Fibroblast of skin of right biceps (primary cell): ENCODE results near the gene ENPP3.
"Not testable (repeated sequence)": the region's sequence is repeated elsewhere in the genome, so short reads cannot be mapped to it uniquely, and the experiment has no call there.

Experiments used
- DNase-seq: peaks from one replicate; pipeline ENCODE4 v3.0.0-alpha.2; 2013

ENPP3 gene

DNA sequence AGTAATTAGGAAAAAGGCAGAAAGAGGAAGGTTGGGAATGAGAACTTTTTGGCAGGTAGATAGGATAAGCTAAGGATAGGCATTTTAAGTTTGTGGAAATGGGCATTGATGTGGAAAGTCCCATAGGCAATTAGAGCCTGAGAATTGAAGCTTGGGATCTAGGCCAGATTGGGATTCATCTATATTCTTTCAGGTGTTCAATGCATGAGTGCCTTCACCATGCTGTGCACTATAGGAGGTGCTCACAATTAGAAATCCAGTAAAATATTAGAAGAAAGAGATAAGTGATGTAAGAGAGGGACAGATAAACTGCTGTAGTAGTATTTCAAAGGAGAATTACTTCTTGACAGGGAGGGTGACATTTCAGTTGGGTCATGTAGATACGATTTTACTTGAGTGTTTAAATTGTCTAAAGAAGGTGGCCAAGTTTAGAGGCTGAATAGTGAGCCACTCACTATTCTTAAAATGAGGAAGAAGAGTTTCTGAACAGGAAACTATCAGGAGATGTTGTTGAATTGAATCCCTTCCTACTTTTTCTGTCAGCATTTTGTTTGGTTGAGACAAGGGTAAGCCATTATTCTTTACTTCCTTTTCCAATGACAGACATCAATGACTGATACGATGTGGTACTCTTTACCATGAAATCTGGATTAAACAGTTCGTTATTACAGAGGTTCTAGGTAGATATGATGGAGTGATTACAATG lies 104.7 kb downstream of the ENPP3 start:
- no peak for DNase-seq

DNA sequence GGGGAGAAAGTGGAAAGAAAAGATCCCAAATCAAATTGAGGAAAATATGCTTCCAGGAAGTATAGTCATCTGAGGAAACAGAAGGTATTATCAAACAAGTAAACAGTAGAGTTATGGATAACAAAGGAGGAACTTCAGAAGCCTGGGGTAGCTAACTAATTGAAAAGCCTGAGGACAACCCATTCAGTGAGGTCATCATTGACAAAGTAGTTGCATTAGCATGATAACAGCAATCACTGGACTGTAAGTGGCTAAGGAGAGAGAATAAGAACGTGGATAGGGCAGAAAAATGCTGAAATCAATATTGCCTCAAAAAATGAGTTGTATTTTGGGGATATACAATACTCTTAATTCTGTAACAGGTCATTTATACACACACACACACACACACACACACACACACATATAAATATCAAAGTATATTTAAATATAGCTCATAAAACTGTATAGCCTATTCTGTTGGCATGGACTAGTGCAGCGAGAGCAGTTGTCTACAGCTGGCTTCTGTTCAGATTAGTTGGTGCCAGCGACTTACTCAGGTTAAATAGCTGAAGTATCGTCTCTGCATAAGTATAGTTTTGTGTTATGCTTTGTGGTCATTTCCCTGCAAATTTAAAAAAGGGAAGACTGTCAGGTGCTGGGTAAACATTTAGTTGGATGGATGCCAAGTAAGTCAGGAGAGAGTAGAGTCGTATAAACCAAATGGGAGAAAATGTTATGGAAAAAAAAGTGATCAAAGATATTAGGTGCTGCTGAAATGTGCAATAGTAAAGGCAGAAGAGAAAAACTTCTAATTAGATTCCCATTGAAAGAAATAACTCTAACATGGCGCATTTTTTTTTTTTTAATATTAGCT lies 107.6 kb downstream of the ENPP3 start:
- no peak for DNase-seq

- DNase-seq = no peak
Observed at GRCh38 chr6:131745476-131745875, 108.4 kb downstream of the ENPP3 start.

GRCh38 chr6:131747821-131748353 lies 110.8 kb downstream of the ENPP3 start:
- DNase-seq = no peak

GRCh38 chr6:131749023-131749422 lies 111.9 kb downstream of the ENPP3 start:
- no peak for DNase-seq

DNA sequence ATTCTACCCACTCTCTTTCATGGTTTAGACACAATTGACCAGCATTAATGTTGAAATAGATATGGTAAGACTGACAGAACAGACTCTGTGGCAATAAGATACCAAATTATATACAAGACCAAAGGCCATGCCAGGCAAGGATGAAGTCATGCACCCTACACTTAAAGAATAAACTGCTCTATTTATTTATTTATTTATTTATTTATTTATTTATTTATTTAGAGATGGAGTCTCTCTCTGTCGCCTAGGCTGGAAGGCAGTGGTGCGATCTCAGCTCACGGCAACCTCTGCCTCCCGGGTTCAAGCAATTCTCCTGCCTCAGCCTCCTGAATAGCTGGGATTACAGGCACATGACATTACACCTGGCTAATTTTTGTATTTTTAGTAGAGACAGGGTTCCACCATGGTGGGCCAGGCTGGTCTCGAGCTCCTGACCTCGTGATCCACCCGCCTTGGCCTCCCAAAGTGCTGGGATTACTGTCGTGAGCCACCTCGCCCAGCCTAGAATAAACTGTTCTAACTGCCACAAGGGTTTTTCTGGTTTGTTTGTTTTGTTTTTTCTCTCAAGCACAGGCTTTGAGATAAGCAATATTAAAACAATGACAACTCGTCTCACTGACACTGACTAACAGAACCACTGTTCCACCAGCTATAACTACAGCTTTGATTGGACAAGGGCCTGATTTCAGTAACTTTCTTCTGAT lies 114.1 kb downstream of the ENPP3 start:
- DNase-seq = not testable (repeated sequence)

- DNase-seq = peak; percentile 63
Observed at GRCh38 chr6:131754088-131754487, 117.0 kb downstream of the ENPP3 start.

DNA sequence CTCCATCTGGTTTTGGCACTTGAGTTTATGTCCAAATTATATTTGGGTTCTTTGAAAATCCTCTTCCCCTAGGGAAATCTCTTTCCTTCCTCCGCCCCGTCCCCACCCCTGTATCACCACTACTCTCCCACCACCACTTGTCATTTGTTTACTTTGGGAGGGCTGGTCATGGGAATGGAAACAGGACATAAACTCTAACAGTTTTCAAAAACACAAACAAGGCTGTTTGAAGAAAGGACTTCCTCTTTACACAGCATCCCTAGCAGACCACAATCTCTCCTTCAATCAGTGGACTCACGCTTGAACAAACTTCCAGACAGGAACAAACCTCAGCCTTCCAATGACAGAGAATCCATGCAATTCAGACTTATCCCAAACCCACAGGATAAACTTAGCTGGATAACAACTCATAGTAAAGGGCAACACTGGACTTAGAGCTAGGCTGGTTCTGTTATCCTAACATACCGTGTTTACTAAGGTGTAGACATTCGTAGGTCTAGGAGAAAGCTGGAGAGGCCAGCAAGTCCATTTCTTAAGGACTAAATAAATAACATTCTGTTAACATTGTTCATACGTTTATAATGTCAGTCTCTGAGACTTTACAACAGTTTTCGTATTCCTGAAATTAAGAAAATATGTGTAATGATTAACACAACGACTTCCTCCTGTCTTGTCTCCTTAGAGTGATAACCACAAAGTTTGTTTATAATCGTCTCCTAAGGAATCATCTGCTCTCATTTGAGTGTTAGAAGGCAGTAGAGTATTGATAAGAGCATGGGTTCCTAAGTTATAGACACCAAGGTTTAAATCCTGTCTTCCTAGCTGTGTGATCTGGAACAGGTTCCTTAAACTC lies 117.8 kb downstream of the ENPP3 start:
- DNase-seq = peak; percentile 40

DNA sequence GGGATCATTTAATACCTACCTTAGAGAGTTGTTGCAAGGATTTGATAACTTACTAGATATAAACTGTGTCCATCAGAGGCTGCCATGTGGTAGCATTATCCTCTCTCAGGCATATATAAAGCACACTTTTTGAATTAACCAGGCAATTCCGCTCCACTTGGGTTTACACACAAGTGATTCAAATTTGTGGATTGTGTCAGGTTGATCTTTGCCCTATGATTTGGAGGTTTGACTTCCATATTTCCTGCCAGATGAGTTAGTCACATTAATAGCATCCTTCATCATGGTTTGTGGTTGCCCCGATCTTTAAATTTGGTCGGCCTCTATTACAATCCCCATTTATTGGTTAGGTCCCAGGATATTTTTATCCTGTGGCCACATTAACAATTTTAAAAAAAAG lies 118.5 kb downstream of the ENPP3 start:
- peak; percentile 95 for DNase-seq

- peak; percentile 59 for DNase-seq
Observed at GRCh38 chr6:131756039-131756438, 118.9 kb downstream of the ENPP3 start.

GRCh38 chr6:131758920-131759319 lies 121.8 kb downstream of the ENPP3 start:
- DNase-seq = no peak

DNA sequence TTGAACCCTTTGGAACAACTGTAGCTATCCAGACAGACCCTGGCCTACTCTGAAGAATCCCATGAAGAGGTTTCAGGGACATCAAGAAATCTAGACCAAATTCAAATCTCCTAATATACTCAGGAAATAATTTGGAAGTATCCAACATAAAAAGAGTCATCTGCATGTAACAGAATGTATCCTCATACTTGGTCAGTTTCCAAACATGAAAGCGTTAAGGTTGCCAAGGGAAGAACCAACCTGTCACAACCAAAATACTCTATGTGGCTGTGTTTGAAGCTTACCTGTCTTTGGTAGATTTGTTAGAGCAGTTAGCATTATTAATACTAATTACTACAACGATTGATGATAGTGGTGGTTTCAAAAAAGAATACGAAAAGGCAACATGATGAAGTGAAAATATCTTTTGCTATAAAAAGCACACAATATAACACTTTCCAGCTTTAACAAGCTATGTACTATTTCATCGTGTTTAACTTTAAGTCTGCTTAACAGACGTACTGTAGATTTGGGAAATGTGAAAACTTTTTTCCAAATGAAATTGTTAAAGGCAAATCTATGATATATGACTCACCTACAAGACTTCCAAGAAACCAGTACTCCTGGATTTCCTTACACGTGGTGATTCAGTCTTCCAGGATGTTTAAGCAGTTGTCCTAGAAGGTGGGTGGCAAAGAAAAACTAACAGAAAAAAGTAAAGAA lies 124.1 kb downstream of the ENPP3 start:
- DNase-seq = peak; percentile 82

GRCh38 chr6:131761762-131762067 lies 124.6 kb downstream of the ENPP3 start:
- no peak for DNase-seq

DNA sequence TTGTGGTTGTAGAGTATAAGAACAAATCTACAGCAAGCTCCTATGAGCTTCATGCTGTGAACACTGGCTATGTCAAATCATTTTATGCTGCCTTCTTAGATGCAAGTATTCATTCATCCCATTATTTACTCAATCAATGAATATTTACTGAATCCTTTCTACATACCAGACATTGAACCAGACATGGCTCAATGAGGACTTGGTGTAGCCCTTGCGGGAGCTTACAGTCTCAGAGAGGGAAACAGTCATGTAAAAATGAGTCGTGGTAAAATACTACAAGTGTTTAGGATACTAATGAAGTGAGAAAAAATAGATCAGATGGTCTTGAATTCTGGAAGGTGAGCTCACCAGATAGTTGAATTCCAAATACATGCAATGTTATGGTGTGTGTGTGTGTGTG lies 125.9 kb downstream of the ENPP3 start:
- peak; percentile 68 for DNase-seq

- DNase-seq = no peak
Observed at GRCh38 chr6:131763749-131764148, 126.6 kb downstream of the ENPP3 start.

- DNase-seq = peak; percentile 25
Observed at GRCh38 chr6:131764350-131764749, 127.2 kb downstream of the ENPP3 start.

DNA sequence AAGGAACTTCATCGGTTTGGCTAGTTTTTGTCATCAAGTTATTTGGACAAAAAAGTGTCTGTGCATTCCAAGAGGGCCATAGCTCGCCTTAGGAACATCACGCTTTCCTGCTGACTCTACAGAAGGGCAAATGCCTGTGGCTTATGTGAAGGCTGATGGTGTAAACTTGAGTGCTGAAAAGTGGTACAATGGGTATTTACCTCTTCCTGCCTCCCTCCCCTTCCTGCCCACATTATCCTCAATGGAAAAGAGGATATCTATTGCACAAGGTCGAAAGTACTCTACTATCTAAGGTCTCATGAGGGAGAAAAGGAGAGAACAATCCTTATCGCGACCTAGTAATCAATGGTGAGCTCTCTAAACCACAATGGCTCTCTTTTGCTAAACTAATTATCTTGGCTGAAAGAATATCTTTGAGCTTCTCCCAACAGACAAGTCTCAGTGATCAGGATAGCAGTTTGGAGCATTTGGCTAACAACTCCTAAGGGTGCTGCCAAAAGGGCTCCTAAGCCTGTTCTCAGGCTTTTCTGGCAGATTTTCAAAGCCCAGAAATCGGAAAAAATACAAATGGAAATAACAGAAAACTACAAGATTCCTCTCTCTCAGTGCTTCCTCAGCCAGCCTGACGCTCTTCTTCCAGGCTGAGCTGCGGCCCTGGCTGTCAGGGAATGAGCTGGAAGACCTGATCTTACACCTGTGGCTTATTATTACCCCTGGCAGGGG lies 128.1 kb downstream of the ENPP3 start:
- DNase-seq = peak; percentile 89

DNA sequence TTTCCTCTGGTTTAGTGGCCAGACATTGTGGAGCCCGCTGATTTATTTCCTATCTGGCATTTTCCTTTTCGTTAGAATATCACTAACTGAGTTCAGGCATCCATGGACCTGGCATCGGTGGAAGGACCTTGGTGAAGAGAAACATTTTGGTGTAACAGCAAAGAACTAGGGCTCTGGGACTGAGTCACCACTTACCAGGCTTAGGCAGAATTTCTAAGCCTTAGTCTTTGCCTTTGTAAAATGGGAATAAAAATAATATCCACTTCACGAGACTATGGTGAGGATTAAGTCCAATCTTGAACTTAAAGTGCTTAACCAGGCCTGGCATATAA lies 128.7 kb downstream of the ENPP3 start:
- DNase-seq = no peak

- DNase-seq = no peak
Observed at GRCh38 chr6:131766631-131767030, 129.5 kb downstream of the ENPP3 start.

DNA sequence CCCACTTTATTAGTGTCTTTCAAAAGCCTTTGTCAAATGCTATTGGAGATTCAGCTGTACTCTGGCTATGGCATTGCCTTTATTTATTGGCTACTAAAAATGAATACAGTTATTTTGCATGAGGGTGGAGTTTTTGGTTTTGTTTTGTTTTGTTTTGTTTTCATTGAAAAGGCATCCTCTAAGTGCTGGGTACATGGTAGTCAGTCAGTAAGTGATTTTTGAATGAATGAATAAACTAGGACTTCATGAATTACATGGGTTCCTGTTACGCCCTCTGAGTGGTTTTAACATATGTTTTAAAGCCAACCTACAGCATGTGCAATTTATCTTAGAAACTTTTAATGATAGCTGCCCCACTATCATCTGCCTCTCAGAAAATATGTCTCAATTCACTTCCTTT lies 131.9 kb downstream of the ENPP3 start:
- DNase-seq = no peak

- DNase-seq = no peak
Observed at GRCh38 chr6:131769385-131770141, 132.5 kb downstream of the ENPP3 start.
